HepG2 (cell line): ENCODE measurements around the gene SBK1. TPM values are rescaled to one million over a fixed set of nuclear protein-coding genes. Genes with fewer than 3 reads are reported as not detected.

ENCODE experiments used
- ATAC-seq: fragments of 200-7000 bp; cut with Tn5 transposase; 3 replicates; pipeline ENCODE4 v1.9.1; 2020; ENCODE audit warnings: mild to moderate bottlenecking, moderate library complexity
- BruUV-seq: library from RNA; stranded (reverse); fragments of 400-500 nt; replicated peaks from 2 replicates; lab custom pipeline; 2021; lab: Mats Ljungman, UMichigan
- CTCF ChIA-PET: fragments of 300-600 bp; formaldehyde crosslinking; extraction: SDS; loops from one replicate; lab custom pipeline; 2021; ENCODE audit warnings: low total read pairs, inconsistent platforms, low intra/inter-chr PET ratio; lab: Yijun Ruan, JAX
- POLR2A ChIA-PET: fragments of 350-600 bp; sonication (Branson Sonifier 250); formaldehyde crosslinking; loops from one replicate; lab custom pipeline; 2020; ENCODE audit warnings: antibody characterized with exemption, inconsistent platforms; lab: Yijun Ruan, JAX
- DNase-seq: peaks from one replicate; pipeline ENCODE4 v3.0.0-alpha.2; 2015; ENCODE audit warnings: low spot score
- FAIRE-seq: peaks from 3 replicates; lab custom pipeline; 2011; peaks lifted over from hg19 to GRCh38; lab: Jason Lieb, UNC
- H2AFZ ChIP-seq: one replicate; pipeline ENCODE4 v1.6.1; 2011; ENCODE audit warnings: low read length, inconsistent platforms
- H3K27ac ChIP-seq: fragments of 300-600 bp; 3 replicates; pipeline ENCODE4 v1.8.0; 2011; ENCODE audit warnings: mixed run types, mild to moderate bottlenecking, mixed read lengths, low read length, inconsistent platforms; ENCODE audit not compliant: insufficient read depth; ENCODE audit errors: extremely low read length
- H3K27me3 ChIP-seq, 2 experiments: fragments of 200-600 bp in 1 of 2; 2 replicates in 1 of 2; 3 replicates in 1 of 2; pipeline versions ENCODE4 v1.6.0 to v1.8.0; 2011; ENCODE audit warnings: low read length in 2 of 2, mild to moderate bottlenecking in 2 of 2, moderate library complexity in 2 of 2, inconsistent platforms in 1 of 2; ENCODE audit not compliant: insufficient read depth in 2 of 2, control insufficient read depth in 1 of 2
- H3K36me3 ChIP-seq, 2 experiments: fragments of 200-600 bp in 1 of 2; replicated peaks in 1 of 2; 2 replicates in 1 of 2; 3 replicates in 1 of 2; pipeline versions ENCODE4 v1.5.1 to v1.8.0; 2011; ENCODE audit warnings: low read length in 2 of 2, inconsistent platforms in 1 of 2; ENCODE audit not compliant: insufficient read depth in 2 of 2, control insufficient read depth in 1 of 2
- H3K4me1 ChIP-seq: 2 replicates; pipeline ENCODE4 v1.5.1; 2012; ENCODE audit warnings: low read length, inconsistent platforms; ENCODE audit not compliant: insufficient read depth
- H3K4me2 ChIP-seq: 2 replicates; pipeline ENCODE4 v1.6.0; 2011; ENCODE audit warnings: low read depth, low read length, inconsistent platforms
- H3K4me3 ChIP-seq, 3 experiments: fragments of 200-600 bp in 1 of 3; sonication (generic), shearing (Covaris generic) in 1 of 3; replicated peaks in 1 of 3; 2 replicates each; pipeline ENCODE4 v1.5.1; 2011 to 2016; ENCODE audit warnings: low read length in 3 of 3, inconsistent platforms in 2 of 3, low read depth in 2 of 3, mild to moderate bottlenecking in 2 of 3, control low read depth in 1 of 3, mixed read lengths in 1 of 3; ENCODE audit not compliant: insufficient read depth in 1 of 3
- H3K79me2 ChIP-seq: one replicate; pipeline ENCODE4 v1.6.1; 2011; ENCODE audit warnings: low read length, inconsistent platforms; ENCODE audit not compliant: insufficient read depth
- H3K9ac ChIP-seq: 2 replicates; pipeline ENCODE4 v1.6.0; 2011; ENCODE audit warnings: mild to moderate bottlenecking, low read depth, low read length, inconsistent platforms; ENCODE audit not compliant: insufficient read depth
- H3K9me3 ChIP-seq: 2 replicates; pipeline ENCODE4 v1.5.1; 2012; ENCODE audit warnings: mild to moderate bottlenecking, low read length
- H4K20me1 ChIP-seq: 2 replicates; pipeline ENCODE4 v1.6.0; 2011; ENCODE audit warnings: inconsistent platforms, mild to moderate bottlenecking, low read length, moderate library complexity; ENCODE audit not compliant: insufficient read depth
- ATF1 ChIP-seq: IDR thresholded peaks from 2 replicates; pipeline ENCODE4 v1.6.1; 2016; ENCODE audit warnings: mild to moderate bottlenecking, control low read depth
- CBX2 ChIP-seq, 2 experiments: fragments of 200-600 bp in 1 of 2; sonication (generic); formaldehyde crosslinking in 1 of 2; IDR thresholded peaks; 2 replicates each; pipeline versions ENCODE4 v1.7.0 to v1.8.1; 2018 to 2022; ENCODE audit warnings: low read depth in 2 of 2, low read length in 1 of 2, mild to moderate bottlenecking in 1 of 2, missing genetic modification reagents in 1 of 2
- DPF2 ChIP-seq: sonication (generic); formaldehyde crosslinking; IDR thresholded peaks from 2 replicates; pipeline ENCODE4 v1.4.0; 2020; ENCODE audit warnings: mild to moderate bottlenecking, low read depth, missing genetic modification reagents, borderline replicate concordance
- ETV5 ChIP-seq: IDR thresholded peaks from 2 replicates; pipeline ENCODE4 v1.6.1; 2018; ENCODE audit warnings: missing biosample characterization, missing genetic modification reagents, inconsistent platforms, borderline replicate concordance
- HNF4A ChIP-seq: sonication (generic); formaldehyde crosslinking; IDR thresholded peaks from 2 replicates; pipeline ENCODE4 v1.4.0; 2020; ENCODE audit warnings: missing genetic modification reagents
- ISX ChIP-seq: sonication (generic); formaldehyde crosslinking; conservative IDR thresholded peaks from 2 replicates; pipeline ENCODE4 v1.5.0; 2020; ENCODE audit warnings: missing genetic modification reagents
- KDM4B ChIP-seq: sonication (generic); formaldehyde crosslinking; IDR thresholded peaks from 2 replicates; pipeline ENCODE4 v1.4.0; 2020; ENCODE audit warnings: missing genetic modification reagents
- NPAS2 ChIP-seq: sonication (generic); formaldehyde crosslinking; IDR thresholded peaks from 2 replicates; pipeline ENCODE4 v1.8.0; 2022; ENCODE audit warnings: mild to moderate bottlenecking, missing genetic modification reagents, borderline replicate concordance
- THAP11 ChIP-seq: IDR thresholded peaks from 2 replicates; pipeline ENCODE4 v1.6.1; 2016; ENCODE audit warnings: missing biosample characterization, missing genetic modification reagents
- ZNF501 ChIP-seq: sonication (generic); formaldehyde crosslinking; IDR thresholded peaks from 2 replicates; pipeline ENCODE4 v1.5.1; 2020; ENCODE audit warnings: mild to moderate bottlenecking, moderate library complexity, missing genetic modification reagents
- ZNF883 ChIP-seq: sonication (generic); formaldehyde crosslinking; IDR thresholded peaks from 2 replicates; pipeline ENCODE4 v1.5.1; 2020; ENCODE audit warnings: mild to moderate bottlenecking, missing genetic modification reagents; ENCODE audit errors: not compliant biosample characterization
- WGBS: methylation state at CpG from one replicate; pipeline ENCODE4 v1.1.6; 2017; ENCODE audit warnings: low lambda C conversion rate; 5-methylcytosine and 5-hydroxymethylcytosine counted together
- in situ Hi-C: cut with HindIII; loops from 2 replicates; pipeline ENCODE4 v1.10.0; 2017; ENCODE audit warnings: low pct_unique_long_range_greater_than_20kb; ENCODE audit not compliant: extremely low pct_ligation_motif_present
- intact Hi-C: fragments of 100-400 bp; cut with micrococcal nuclease; formaldehyde crosslinking; loops from one replicate; pipeline ENCODE4 v1.10.0; 2022; ENCODE audit not compliant: unreplicated experiment
- polyA plus RNA-seq, 8 experiments: library from polyadenylated mRNA; depleted of rRNA in 3 of 8; stranded (reverse) in 7 of 8; unstranded in 1 of 8; fragments of >200 nt; fragmentation: Illumina TruSeq in 4 of 8; extraction: Trizol in 4 of 8; gene quantifications; 2 replicates each; pipeline versions ENCODE4 v1.2.1 to v1.2.3, GENCODE V29; 2011 to 2016; ENCODE audit warnings: low read depth in 4 of 8, missing spikeins in 1 of 8, mixed read lengths in 1 of 8; ENCODE audit not compliant: insufficient read depth in 1 of 8
- total RNA-seq, 5 experiments: library from RNA; depleted of rRNA; stranded (reverse); fragments of >200 nt; fragmentation: Illumina TruSeq; extraction: Trizol; gene quantifications; 2 replicates each; pipeline ENCODE4 v1.2.3, GENCODE V29; 2016; ENCODE audit warnings: low read depth in 1 of 5
- TF ChIP-seq, protein P1 (sequence below), 2 experiments: fragments of 450-650 bp in 1 of 2; sonication (generic) in 1 of 2; formaldehyde crosslinking; IDR thresholded peaks; 2 replicates each; pipeline versions ENCODE4 v1.5.0 to v1.8.0; 2020 to 2022; ENCODE audit warnings: mild to moderate bottlenecking in 1 of 2, missing genetic modification reagents in 1 of 2
- TF ChIP-seq, protein P2 (sequence below): conservative IDR thresholded peaks from 2 replicates; pipeline ENCODE4 v1.6.1; 2018; ENCODE audit warnings: missing genetic modification reagents
- TF ChIP-seq, protein P3 (sequence below): sonication (generic); formaldehyde crosslinking; IDR thresholded peaks from 2 replicates; pipeline ENCODE4 v1.4.0; 2020; ENCODE audit warnings: missing genetic modification reagents
- TF ChIP-seq, protein P4 (sequence below): sonication (generic); formaldehyde crosslinking; IDR thresholded peaks from 2 replicates; pipeline ENCODE4 v1.5.0; 2020; ENCODE audit warnings: mild to moderate bottlenecking, missing genetic modification reagents, borderline replicate concordance

The SBK1 gene
- total and polyA plus RNA-seq, 2 of the 13 experiments (the other 11 are each of a cell fraction or from before 2014, with no cell fraction given) = 0.15 to 0.17 TPM

DNA sequence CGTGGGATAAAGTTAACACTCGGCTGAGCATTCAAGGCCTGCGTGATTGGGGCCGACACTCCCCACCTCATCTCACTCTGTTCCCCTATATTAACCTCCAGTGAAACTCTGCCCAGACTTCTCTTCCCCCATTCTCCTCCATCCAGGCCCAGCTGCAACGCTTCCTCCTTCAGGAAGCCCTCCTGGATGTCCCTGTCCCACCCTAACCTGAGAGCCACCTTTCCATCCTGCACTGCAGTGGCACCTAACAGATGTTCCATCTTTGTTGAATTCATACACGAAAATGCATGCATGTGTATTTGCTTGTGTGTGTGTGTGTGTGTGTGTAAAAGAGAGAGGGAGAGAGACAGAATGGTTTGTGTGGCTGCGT, 32.6 kb upstream of the SBK1 start (continued):
- TF ChIP-seq, protein P1, sequence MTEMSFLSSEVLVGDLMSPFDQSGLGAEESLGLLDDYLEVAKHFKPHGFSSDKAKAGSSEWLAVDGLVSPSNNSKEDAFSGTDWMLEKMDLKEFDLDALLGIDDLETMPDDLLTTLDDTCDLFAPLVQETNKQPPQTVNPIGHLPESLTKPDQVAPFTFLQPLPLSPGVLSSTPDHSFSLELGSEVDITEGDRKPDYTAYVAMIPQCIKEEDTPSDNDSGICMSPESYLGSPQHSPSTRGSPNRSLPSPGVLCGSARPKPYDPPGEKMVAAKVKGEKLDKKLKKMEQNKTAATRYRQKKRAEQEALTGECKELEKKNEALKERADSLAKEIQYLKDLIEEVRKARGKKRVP (CRISPR knock-in tag; IDR thresholded peaks at IDR 0.05) = no peak
- no peak for TF ChIP-seq KDM4B (CRISPR knock-in tag)
- no peak for TF ChIP-seq ATF1 (CRISPR knock-in tag)
- no peak for TF ChIP-seq HNF4A (CRISPR knock-in tag)
- no peak for TF ChIP-seq ETV5
- TF ChIP-seq THAP11 (CRISPR knock-in tag) = no peak
- TF ChIP-seq ZNF501 = no peak
- no peak for TF ChIP-seq ISX
- TF ChIP-seq, protein P2, sequence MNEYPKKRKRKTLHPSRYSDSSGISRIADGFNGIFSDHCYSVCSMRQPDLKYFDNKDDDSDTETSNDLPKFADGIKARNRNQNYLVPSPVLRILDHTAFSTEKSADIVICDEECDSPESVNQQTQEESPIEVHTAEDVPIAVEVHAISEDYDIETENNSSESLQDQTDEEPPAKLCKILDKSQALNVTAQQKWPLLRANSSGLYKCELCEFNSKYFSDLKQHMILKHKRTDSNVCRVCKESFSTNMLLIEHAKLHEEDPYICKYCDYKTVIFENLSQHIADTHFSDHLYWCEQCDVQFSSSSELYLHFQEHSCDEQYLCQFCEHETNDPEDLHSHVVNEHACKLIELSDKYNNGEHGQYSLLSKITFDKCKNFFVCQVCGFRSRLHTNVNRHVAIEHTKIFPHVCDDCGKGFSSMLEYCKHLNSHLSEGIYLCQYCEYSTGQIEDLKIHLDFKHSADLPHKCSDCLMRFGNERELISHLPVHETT (CRISPR knock-in tag) = no peak
- TF ChIP-seq, all 625 proteins: peak for 0

DNA sequence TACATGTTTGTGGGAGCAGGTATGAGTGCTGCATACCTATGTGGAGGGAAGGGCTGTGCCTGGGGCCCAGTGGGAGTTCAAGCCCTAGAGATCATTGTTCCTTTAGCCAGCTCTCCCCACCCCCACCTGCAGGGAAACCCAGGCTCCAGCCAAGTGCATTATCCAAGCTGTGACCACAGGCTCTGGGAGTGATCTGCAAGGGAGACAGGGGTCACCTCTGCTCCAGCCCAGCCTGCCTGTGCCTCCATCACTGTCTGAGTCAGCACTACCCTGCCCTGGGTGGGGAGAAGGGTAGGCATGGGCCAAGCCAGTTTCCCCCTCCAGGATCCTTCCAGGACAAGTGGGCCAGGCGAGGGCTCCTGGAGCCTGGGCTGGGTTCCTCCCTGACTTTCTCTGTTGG, 32.1 kb upstream of the SBK1 start:
- no peaks in the 10 kb centered on the region for H3K79me2 ChIP-seq
- no peak overlapping the region for H3K4me3 ChIP-seq
- no peak overlapping the region for H3K27ac ChIP-seq
- ChIA-PET CTCF (no interaction called here), POLR2A (no interaction called here)
- no peak overlapping the region for H3K9ac ChIP-seq
- no TSS peak for BruUV-seq
- in situ Hi-C loops = no loop called here
- H3K9me3 ChIP-seq = no peaks in the 10 kb centered on the region
- H3K4me1 ChIP-seq = 0 out of 2 replicates have a peak, but pooled peaks cover 6% of the 10 kb centered on the region
- DNase-seq (no peak), ATAC-seq (no peak), FAIRE-seq (no peak)
- H2AFZ ChIP-seq = no peak overlapping the region
- intact Hi-C loops = no loop called here
- H3K36me3 ChIP-seq = no peaks in the 10 kb centered on the region
- no peak overlapping the region for H3K4me2 ChIP-seq
- H3K27me3 ChIP-seq = peaks cover 8 to 49% of the 10 kb centered on the region in 2 experiments; a peak in 4 of 5 replicates
- H4K20me1 ChIP-seq = no peaks in the 10 kb centered on the region
- WGBS = 14% methylated on average over 1 of the region's 1 CpG
- TF ChIP-seq CBX2 (IDR thresholded peaks at IDR 0.05; ENCODE audit: low read depth, low read length) (no peak), CBX2 (CRISPR knock-in tag; IDR thresholded peaks at IDR 0.05; ENCODE audit: low read depth) (no peak), DPF2 (CRISPR knock-in tag) (no peak), NPAS2 (CRISPR knock-in tag) (no peak), ZNF883 (CRISPR knock-in tag) (no peak)
- TF ChIP-seq, protein P3, sequence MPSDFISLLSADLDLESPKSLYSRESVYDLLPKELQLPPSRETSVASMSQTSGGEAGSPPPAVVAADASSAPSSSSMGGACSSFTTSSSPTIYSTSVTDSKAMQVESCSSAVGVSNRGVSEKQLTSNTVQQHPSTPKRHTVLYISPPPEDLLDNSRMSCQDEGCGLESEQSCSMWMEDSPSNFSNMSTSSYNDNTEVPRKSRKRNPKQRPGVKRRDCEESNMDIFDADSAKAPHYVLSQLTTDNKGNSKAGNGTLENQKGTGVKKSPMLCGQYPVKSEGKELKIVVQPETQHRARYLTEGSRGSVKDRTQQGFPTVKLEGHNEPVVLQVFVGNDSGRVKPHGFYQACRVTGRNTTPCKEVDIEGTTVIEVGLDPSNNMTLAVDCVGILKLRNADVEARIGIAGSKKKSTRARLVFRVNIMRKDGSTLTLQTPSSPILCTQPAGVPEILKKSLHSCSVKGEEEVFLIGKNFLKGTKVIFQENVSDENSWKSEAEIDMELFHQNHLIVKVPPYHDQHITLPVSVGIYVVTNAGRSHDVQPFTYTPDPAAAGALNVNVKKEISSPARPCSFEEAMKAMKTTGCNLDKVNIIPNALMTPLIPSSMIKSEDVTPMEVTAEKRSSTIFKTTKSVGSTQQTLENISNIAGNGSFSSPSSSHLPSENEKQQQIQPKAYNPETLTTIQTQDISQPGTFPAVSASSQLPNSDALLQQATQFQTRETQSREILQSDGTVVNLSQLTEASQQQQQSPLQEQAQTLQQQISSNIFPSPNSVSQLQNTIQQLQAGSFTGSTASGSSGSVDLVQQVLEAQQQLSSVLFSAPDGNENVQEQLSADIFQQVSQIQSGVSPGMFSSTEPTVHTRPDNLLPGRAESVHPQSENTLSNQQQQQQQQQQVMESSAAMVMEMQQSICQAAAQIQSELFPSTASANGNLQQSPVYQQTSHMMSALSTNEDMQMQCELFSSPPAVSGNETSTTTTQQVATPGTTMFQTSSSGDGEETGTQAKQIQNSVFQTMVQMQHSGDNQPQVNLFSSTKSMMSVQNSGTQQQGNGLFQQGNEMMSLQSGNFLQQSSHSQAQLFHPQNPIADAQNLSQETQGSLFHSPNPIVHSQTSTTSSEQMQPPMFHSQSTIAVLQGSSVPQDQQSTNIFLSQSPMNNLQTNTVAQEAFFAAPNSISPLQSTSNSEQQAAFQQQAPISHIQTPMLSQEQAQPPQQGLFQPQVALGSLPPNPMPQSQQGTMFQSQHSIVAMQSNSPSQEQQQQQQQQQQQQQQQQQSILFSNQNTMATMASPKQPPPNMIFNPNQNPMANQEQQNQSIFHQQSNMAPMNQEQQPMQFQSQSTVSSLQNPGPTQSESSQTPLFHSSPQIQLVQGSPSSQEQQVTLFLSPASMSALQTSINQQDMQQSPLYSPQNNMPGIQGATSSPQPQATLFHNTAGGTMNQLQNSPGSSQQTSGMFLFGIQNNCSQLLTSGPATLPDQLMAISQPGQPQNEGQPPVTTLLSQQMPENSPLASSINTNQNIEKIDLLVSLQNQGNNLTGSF (CRISPR knock-in tag) = no peak
- TF ChIP-seq, protein P4, sequence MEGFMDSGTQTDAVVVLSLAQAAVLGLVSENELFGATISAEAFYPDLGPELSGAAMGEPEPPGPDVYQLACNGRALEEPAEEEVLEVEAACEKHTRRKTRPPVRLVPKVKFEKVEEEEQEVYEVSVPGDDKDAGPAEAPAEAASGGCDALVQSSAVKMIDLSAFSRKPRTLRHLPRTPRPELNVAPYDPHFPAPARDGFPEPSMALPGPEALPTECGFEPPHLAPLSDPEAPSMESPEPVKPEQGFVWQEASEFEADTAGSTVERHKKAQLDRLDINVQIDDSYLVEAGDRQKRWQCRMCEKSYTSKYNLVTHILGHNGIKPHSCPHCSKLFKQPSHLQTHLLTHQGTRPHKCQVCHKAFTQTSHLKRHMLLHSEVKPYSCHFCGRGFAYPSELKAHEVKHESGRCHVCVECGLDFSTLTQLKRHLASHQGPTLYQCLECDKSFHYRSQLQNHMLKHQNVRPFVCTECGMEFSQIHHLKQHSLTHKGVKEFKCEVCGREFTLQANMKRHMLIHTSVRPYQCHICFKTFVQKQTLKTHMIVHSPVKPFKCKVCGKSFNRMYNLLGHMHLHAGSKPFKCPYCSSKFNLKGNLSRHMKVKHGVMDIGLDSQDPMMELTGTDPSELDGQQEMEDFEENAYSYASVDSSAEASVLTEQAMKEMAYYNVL (CRISPR knock-in tag) = no peak
